ENCODE results near the gene GTPBP1. TPM values are rescaled to one million over a fixed set of nuclear protein-coding genes. Genes with fewer than 3 reads are reported as not detected.

Gene GTPBP1
- total and polyA plus RNA-seq, 2 of the 13 experiments (the other 11 are each of a cell fraction or from before 2014, with no cell fraction given): 22.3 to 27.0 TPM

DNA sequence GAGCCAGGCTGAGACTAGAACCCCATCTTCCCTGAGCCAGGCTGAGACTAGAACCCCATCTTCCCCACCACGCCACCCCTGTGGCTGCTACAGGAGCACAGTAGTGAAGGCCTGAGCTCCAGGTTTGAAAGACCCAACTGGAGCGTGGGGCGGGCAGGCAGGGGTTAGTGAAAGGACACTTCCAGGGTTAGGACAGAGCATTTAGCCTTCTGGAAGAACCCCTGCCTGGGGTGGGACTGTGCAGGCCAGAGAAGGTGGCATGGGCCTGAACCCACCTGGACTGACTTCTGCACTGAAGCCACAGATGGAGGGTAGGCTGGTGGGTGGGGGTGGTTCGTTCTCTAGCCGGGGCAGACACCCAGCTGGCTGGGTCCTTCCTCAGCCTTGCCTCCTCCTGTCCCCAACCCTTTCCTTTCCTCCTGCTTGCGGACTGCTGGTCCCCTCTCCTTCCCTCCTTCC lies 26.0 kb downstream of the GTPBP1 start:
- ChIA-PET POLR2A (interaction anchor here (1.2 to 3.4 kb wide), 3 partner anchors 15 to 34 kb away, joined by 4 to 22 read pairs (median 8); partner anchors contain the start of gene GTPBP1), CTCF (ENCODE audit: low intra/inter-chr PET ratio, low total read pairs) (no interaction called here)
- peaks cover 34% of the 10 kb centered on the region for H3K4me1 ChIP-seq (ENCODE audit: insufficient read depth, low read length)
- no peak for FAIRE-seq
- no peak overlapping the region for H3K9ac ChIP-seq (ENCODE audit: insufficient read depth, low read depth, low read length)
- H3K27ac ChIP-seq (ENCODE audit: extremely low read length, insufficient read depth, low read length): no peak overlapping the region
- BruUV-seq (replicated peaks): no TSS peak
- WGBS (ENCODE audit: low lambda C conversion rate): 100% methylated on average over 6 of the region's 6 CpGs
- no peak for ATAC-seq
- in situ Hi-C loops (cut with HindIII; ENCODE audit: extremely low pct_ligation_motif_present, low pct_unique_long_range_greater_than_20kb) (no loop called here), intact Hi-C loops (cut with micrococcal nuclease; ENCODE audit: unreplicated experiment) (no loop called here)
- no peak overlapping the region for H3K4me2 ChIP-seq (ENCODE audit: low read depth, low read length)
- no peaks in the 10 kb centered on the region for H3K9me3 ChIP-seq (ENCODE audit: low read length)
- TF ChIP-seq KLF15 (CRISPR knock-in tag; IDR thresholded peaks at IDR 0.05; ENCODE audit: borderline replicate concordance) (no peak), POLR2AphosphoS2 (IDR thresholded peaks at IDR 0.05; ENCODE audit: low read depth, low read length) (0 out of 2 replicates have a peak, but pooled peaks have one; percentile 17)
- H3K79me2 ChIP-seq (ENCODE audit: insufficient read depth, low read length): no peaks in the 10 kb centered on the region
- peaks cover 11% of the 10 kb centered on the region; the same call in 1 of the 2 replicates for H4K20me1 ChIP-seq (ENCODE audit: insufficient read depth, low read length)
- no peaks in the 10 kb centered on the region; a peak in 1 of 5 replicates for H3K27me3 ChIP-seq (ENCODE audit: control insufficient read depth in 1 of 2, insufficient read depth in 2 of 2, low read length in 2 of 2)
- H3K36me3 ChIP-seq (replicated peaks in 1 of 2; ENCODE audit: control insufficient read depth in 1 of 2, insufficient read depth in 2 of 2, low read length in 2 of 2): peaks cover 24 to 52% of the 10 kb centered on the region in 2 experiments
- H2AFZ ChIP-seq (ENCODE audit: low read length): no peak overlapping the region
- no peak overlapping the region for H3K4me3 ChIP-seq (replicated peaks in 1 of 3; ENCODE audit: insufficient read depth in 1 of 3, low read depth in 2 of 3, low read length in 3 of 3)
- no peak for DNase-seq (ENCODE audit: low spot score)

DNA sequence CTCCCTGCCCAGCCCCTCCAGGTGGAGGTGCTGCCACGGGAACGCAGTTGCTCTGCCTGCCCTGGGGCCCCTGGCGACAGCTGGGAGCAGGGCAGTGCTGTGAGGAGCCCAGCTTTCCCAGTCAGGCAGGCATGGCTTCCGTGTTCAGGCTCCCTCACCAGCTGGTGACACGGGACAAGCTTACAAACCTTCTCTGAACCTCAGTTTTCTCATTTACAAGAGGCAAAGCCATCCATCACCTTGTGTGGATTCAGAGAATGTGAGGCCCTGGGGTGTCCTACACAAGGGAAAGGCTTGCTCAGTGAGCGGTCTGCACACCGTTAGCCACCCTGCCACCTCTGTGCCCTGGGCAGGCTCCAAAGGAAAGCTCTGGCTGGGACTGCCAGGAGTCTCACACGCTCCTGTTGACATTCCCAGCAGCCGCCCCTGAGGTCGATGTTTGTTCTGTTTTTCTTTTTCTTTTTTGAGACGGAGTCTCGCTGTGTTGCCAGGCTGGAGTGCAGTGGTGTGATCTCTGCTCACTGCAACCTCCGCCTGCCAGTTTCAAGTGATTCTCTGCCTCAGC lies 26.6 kb downstream of the GTPBP1 start:
- Histone ChIP-seq H3K27ac (ENCODE audit: extremely low read length, insufficient read depth, low read length) (no peak overlapping the region), H3K4me3 (replicated peaks in 1 of 3; ENCODE audit: insufficient read depth in 1 of 3, low read depth in 2 of 3, low read length in 3 of 3) (no peak overlapping the region), H3K27me3 (ENCODE audit: control insufficient read depth in 1 of 2, insufficient read depth in 2 of 2, low read length in 2 of 2) (no peaks in the 10 kb centered on the region; a peak in 1 of 5 replicates), H3K9ac (ENCODE audit: insufficient read depth, low read depth, low read length) (no peak overlapping the region), H4K20me1 (ENCODE audit: insufficient read depth, low read length) (peaks cover 11% of the 10 kb centered on the region; the same call in 1 of the 2 replicates), H3K4me1 (ENCODE audit: insufficient read depth, low read length) (peaks cover 32% of the 10 kb centered on the region), H3K36me3 (replicated peaks in 1 of 2; ENCODE audit: control insufficient read depth in 1 of 2, insufficient read depth in 2 of 2, low read length in 2 of 2) (peaks cover 26 to 52% of the 10 kb centered on the region in 2 experiments), H3K4me2 (ENCODE audit: low read depth, low read length) (no peak overlapping the region), H3K79me2 (ENCODE audit: insufficient read depth, low read length) (no peaks in the 10 kb centered on the region), H3K9me3 (ENCODE audit: low read length) (no peaks in the 10 kb centered on the region), H2AFZ (ENCODE audit: low read length) (no peak overlapping the region)
- WGBS (ENCODE audit: low lambda C conversion rate): 92% methylated on average over 10 of the region's 13 CpGs
- POLR2A ChIA-PET: interaction anchor here (0.8 to 3.4 kb wide), 5 partner anchors 14 to 34 kb away, joined by 3 to 22 read pairs (median 4); partner anchors contain the start of gene GTPBP1
- CTCF ChIA-PET (ENCODE audit: low intra/inter-chr PET ratio, low total read pairs): interaction anchor here (1.2 kb wide), 1 partner anchor 136 kb away, joined by 3 read pairs; no protein-coding TSS in a partner anchor
- no peak for FAIRE-seq
- DNase-seq (ENCODE audit: low spot score): no peak
- no TSS peak for BruUV-seq (replicated peaks)
- in situ Hi-C loops (cut with HindIII; ENCODE audit: extremely low pct_ligation_motif_present, low pct_unique_long_range_greater_than_20kb): no loop called here
- TF ChIP-seq POLR2AphosphoS2 (IDR thresholded peaks at IDR 0.05; ENCODE audit: low read depth, low read length) (0 out of 2 replicates have a peak, but pooled peaks have one; percentile 13), FUBP1 (CRISPR knock-in tag; IDR thresholded peaks at IDR 0.05; ENCODE audit: borderline replicate concordance) (no peak), ZNF549 (CRISPR knock-in tag; IDR thresholded peaks at IDR 0.05) (no peak), AGO2 (optimal IDR thresholded peaks at IDR 0.05; ENCODE audit: low read depth, low read length) (peak; percentile 29), SUZ12 (IDR thresholded peaks at IDR 0.05; ENCODE audit: low read depth, low read length) (no peak), ZNF282 (IDR thresholded peaks at IDR 0.05; ENCODE audit: partially characterized antibody) (no peak), ZNF678 (CRISPR knock-in tag; IDR thresholded peaks at IDR 0.05) (no peak), ZNF749 (CRISPR knock-in tag; IDR thresholded peaks at IDR 0.05; ENCODE audit: borderline replicate concordance) (no peak), PTBP1 (IDR thresholded peaks at IDR 0.05; ENCODE audit: low read depth, low read length, poor library complexity, severe bottlenecking) (no peak), POLR2A (IDR thresholded peaks at IDR 0.05; ENCODE audit: insufficient read depth in 1 of 2, low read depth in 2 of 2, low read length in 2 of 2) (peak in 1 of 2 experiments; percentile 27; a peak in 1 of 4 replicates)
- TF ChIP-seq, protein P1, sequence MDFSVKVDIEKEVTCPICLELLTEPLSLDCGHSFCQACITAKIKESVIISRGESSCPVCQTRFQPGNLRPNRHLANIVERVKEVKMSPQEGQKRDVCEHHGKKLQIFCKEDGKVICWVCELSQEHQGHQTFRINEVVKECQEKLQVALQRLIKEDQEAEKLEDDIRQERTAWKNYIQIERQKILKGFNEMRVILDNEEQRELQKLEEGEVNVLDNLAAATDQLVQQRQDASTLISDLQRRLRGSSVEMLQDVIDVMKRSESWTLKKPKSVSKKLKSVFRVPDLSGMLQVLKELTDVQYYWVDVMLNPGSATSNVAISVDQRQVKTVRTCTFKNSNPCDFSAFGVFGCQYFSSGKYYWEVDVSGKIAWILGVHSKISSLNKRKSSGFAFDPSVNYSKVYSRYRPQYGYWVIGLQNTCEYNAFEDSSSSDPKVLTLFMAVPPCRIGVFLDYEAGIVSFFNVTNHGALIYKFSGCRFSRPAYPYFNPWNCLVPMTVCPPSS (IDR thresholded peaks at IDR 0.05): no peak
- no peak for ATAC-seq
- intact Hi-C loops (cut with micrococcal nuclease; ENCODE audit: unreplicated experiment): no loop called here
